NCI-H187 treated with DMSO at 0.1 percent for 48 hours (cell line): ENCODE data around the gene ILDR2.

Experiments used
- DNase-seq: peaks from one replicate; lab custom pipeline; 2025; lab: John Stamatoyannopoulos, UW

Gene ILDR2

DNA sequence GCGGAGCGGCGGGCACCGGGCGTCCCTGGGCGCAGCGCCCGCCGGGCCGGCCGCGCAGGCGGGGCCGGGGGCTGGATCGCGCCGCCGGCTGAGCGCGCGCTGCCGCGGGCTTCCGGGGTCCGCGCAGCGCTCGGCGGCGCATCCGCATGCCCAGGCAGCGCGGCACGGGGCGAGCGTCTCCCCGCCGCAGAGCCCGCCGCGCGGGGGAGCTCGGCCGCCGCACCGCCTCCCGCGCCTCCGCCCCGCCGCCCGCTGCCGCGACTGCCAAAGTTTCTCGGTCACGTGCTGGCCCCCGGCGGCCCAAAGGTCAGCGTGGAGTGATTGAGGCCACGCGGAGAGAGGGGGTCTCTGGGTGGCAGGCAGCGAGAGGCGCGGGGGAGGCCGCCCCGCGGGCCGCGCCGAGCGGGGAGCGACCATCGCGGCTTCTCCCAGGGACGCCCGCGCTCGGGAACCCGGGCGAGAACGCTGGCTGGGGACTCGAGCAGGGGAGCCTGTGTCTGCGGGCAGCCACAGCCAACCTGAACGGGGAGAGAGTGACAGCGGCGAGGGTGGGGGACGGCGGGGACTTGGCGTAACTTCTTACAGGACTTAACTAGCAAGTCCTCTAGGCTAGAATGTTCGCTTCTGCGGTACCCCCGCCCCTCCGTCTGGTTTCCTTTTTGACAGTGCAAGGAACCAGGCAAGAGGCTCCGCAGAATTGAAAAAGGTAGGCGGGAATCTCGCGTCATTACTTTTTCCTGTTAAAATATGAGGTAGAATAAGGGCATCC, at the start of gene ILDR2:
Gene ILDR2 (minus strand): TSS at position 180 of the 769 bp plus-strand sequence. CDS start 272 bp downstream, outside the sequence.
- no peak for DNase-seq

GRCh38 chr1:167022384-167022783, 47.0 kb upstream of the ILDR2 start:
- DNase-seq, result no peak

- DNase-seq, result no peak
Measured at GRCh38 chr1:167016100-167016750, 40.9 kb upstream of the ILDR2 start.

- no peak for DNase-seq
Measured at GRCh38 chr1:167013108-167013929, 38.0 kb upstream of the ILDR2 start.

GRCh38 chr1:167012570-167012969, 37.2 kb upstream of the ILDR2 start:
- DNase-seq, result no peak

DNA sequence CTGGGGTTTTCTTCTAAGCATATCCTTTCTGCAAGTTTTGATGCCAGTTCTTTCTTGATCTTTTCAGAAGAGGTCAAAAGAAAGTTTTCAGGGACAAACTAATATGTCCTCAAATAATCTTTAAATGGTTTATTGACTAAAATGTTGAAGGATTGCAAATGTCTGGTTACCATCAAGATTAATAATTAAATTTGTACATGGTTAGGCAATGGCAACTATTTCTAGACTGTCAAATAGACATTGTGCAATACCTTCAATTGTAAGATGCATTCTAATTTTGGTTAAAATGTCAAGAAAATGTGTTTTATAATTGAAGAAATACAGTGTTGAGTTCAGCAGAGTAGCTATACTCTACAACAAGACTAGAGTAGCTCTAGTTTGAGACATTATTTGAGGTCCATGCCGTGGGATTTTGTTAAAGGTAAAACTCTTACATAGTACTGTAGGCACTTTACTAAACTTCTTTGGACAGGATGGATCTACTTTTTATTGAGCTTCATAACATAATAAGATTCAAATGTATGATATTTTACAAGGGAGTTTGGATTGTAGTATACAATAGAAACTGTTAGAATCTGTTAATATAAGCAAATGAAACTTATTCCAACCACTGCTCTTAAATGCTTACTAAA, 36.3 kb upstream of the ILDR2 start:
- no peak for DNase-seq

- DNase-seq, result no peak
Measured at GRCh38 chr1:167003711-167004110, 28.4 kb upstream of the ILDR2 start.

GRCh38 chr1:167002354-167002753, 27.0 kb upstream of the ILDR2 start:
- DNase-seq, result no peak

DNA sequence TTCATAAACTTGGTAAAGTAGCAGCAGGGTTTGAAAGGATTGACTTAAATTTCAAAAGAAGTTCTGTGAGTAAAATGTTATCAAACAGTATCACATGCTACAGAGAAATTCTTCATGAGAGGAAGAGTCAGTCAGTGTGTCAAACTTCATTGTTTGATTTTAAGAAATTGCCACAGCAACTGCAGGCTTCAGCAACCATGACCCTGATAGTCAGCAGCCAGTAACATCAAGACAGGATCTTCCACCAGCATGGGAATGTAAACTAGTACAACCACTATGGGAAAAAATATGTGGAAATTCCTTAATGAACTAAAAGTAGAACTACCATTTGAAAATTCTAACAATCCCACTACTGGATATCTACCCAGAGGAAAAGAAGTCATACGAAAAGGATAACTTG, 25.2 kb upstream of the ILDR2 start:
- DNase-seq, result no peak

- DNase-seq, result no peak
Measured at GRCh38 chr1:166999500-167000055, 24.2 kb upstream of the ILDR2 start.

DNA sequence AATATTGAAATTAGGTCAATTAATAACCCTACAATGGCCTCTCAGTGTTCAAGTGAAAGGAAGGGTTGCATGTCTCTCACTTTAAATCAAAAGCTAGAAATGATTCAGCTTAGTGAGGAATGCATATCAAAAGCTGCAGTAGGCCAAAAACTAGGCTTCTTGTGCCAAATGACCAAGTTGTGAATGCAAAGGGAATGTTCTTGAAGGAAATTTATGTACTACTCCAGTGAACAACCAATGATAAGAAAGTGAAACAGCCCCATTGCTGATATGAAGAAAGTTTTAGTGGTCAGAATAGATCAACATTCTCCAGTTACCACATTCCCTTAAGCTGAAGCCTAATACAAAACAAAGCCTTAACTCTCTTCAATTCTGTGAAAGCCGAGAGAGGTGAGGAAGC, 23.7 kb upstream of the ILDR2 start:
- no peak for DNase-seq

DNA sequence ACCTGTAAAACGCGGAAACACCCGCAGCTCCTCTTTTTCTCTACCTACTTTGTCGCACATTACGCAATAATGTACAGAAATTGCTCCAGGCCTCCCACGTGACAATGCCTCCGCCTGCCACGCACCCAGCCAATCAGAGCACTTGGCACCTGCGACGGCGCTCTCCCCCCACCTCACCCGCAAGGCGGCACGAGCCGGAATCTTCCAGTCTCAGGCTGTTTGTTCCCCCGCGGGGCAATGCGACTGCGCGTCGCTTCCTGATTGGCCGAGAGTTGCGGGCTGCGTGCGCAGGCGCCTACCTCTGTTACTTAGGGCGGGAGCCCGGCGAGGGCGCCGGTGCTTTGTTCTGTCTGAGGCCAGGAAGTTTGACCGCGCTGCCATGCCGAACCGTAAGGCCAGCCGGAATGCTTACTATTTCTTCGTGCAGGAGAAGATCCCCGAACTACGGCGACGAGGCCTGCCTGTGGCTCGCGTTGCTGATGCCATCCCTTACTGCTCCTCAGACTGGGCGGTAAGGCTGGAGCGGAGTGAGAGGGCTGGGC, 13.7 kb upstream of the ILDR2 start, which contains the start of gene MAEL:
Gene MAEL (plus strand): TSS at position 307 of the 542 bp plus-strand sequence. CDS start 73 bp downstream, at position 380.
- no peak for DNase-seq

- no peak for DNase-seq
Measured at GRCh38 chr1:166981589-166981988, 6.2 kb upstream of the ILDR2 start.

GRCh38 chr1:166980818-166981217, 5.5 kb upstream of the ILDR2 start:
- DNase-seq, result no peak

GRCh38 chr1:166980383-166980782, 5.0 kb upstream of the ILDR2 start:
- no peak for DNase-seq

DNA sequence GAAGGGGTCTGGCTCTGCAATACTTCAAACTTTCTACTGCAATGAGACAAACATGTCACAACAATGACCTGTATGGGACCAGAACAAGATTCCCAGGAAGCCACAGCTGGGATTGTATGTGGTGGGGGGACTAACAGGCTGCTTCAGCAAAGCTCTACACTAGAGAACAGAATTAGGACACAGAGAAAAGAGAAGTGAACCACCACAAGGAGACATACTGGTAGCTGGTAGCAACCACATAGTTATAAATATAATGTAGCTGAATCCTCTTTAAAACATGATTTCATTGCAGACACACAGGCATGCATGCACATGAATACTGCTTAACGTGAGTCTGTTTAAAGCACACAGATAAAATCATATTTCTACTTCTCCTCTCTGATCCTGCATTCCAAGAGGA, 3.5 kb upstream of the ILDR2 start:
- no peak for DNase-seq

GRCh38 chr1:166977951-166978350, 2.6 kb upstream of the ILDR2 start:
- no peak for DNase-seq

- no peak for DNase-seq
Measured at GRCh38 chr1:166974647-166975345, 544 bp downstream of the ILDR2 start.

GRCh38 chr1:166972826-166973225, 2.5 kb downstream of the ILDR2 start:
- peak; percentile 88 for DNase-seq

- DNase-seq, result no peak
Measured at GRCh38 chr1:166972193-166972592, 3.1 kb downstream of the ILDR2 start.

- no peak for DNase-seq
Measured at GRCh38 chr1:166971252-166971651, 4.1 kb downstream of the ILDR2 start.
